GM04504 (cell line): Measurements from ENCODE around the gene SEC24A.
"Not testable (repeated sequence)": the region's sequence is repeated elsewhere in the genome, so short reads cannot be mapped to it uniquely, and the experiment has no call there.

Source experiments
- DNase-seq: peaks from one replicate; pipeline ENCODE4 v3.0.0-alpha.2; 2012; ENCODE audit warnings: low read depth

SEC24A gene

DNA sequence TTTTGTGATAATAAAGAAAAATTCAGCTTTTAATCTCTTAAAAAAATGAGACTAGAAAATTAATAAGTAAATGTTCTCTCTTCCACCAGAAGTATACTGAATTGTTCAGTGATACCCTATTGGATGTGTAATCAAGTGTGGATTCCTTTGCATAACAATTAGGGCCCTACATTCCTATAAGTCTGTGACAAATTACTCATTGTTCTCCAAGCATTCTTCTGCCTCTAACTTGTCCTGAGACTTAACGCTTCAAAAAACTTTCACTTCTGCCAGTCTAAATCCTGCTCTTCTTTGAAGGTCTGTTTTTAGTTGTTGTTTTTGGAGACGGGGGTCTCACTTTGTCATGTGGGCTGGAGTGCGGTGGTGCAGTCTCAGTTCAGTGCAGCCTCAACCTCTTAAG is 100.8 kb downstream of the SEC24A start:
- DNase-seq: no peak

DNA sequence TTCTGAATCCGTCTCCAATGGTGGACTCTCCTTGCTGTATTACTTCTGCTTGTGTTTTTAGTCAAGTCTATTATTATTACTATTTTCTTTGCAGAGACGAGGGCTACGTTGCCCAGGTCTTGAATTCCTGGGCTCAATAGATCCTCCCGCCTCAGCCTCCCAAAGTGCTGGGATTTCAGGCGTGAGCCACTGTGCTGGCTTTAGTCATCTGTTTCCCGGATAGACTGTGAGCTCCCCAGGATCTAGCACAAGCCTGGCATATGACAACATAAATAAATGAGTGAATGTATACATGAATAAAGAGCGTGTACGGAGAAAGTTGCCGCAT is 109.6 kb downstream of the SEC24A start:
- no peak for DNase-seq

DNA sequence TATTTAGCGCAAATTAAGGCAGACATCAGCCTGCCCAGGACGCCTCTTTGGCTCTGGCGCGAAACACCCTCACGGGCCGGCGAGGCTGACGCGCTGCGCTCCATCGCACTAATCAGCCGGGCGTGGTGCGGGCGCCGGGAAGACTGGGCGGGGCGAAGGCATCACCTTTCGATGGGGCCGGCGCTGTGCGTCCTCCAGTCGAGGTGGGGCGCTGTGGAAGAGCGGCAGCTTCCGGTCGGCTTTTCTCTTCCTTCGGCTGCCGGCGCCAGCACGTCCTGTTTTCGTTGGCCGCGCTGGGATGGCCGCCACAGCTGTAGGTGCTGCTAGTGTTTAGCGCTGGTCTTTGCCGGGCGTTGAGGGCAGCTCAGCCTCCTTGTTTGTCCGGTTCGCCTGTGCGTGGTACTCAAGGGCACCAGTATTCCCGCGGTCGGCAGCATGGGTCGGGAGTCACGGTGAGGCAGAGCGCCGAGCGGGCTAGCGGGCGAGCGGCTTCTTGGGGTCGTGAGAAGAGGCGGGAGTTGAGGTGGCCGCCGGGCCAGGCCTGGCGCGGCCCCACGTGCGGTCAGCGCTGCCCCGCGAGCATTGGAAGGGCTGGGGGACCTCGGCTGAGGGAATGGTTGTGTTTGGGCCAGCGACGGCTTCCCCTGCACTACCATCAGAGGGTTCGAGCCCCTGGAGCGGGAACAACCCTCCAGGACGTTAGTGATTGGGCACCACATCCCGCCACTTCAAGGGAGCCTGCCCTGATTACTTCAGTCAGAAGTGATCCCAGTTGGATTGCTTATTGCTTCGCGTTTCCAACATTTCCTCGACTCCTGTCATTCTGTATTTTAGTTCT is 110.1 kb downstream of the SEC24A start, which contains the start of gene DDX46:
DDX46 (plus strand) TSS at position 276 of the 838 bp plus-strand sequence; CDS start at position 436, 160 bp downstream.
- DNase-seq: peak; percentile 69

GRCh38 chr5:134767528-134768291 is 119.1 kb downstream of the SEC24A start:
- DNase-seq: not testable (repeated sequence)

- no peak for DNase-seq
Observed at GRCh38 chr5:134769206-134769605, 120.6 kb downstream of the SEC24A start.

DNA sequence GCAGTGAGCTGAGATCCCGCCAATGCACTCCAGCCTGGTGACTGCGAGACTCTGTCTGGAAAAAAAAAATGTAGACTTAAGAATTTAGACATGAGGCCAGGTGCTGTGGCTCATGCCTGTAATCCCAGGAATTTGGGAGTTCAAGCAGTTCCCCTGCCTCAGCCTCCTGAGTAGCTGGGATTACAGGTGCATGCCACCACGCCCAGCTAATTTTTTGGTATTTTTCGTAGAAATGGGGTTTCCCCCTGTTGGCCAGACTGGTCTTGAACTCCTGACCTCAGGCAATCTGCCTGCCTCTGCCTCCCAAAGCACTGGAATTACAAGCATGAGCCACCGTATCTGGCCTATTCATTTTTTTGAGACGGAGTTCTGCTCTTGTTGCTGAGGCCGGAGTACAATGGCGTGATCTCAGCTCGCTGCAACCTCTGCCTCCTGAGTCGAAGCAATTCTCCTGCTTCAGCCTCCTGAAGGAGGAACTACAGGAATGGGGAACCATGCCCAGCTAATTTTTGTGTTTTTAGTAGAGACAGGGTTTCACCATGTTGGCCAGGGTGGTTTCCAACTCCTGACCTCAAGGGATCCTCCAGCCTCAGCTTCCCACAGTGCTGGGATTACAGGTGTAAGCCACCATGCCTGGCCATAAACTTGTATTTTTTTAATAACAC is 124.0 kb downstream of the SEC24A start:
- no peak for DNase-seq

DNA sequence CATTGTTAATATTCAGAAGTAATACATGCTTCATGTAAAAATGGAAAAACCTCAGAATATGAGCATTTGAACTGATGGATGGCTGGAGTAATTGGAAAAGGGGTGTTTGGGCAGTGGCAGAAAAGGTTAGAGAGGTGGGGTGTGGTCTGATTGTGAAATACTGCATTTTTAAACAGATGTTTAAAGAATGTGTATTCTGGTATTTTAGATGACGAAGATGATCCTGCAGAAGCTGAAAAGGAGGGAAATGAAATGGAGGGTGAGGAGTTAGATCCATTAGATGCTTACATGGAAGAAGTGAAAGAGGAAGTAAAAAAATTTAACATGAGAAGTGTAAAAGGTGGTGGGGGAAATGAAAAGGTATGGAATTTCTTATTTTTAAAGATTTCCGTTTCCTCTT is 128.8 kb downstream of the SEC24A start:
- no peak for DNase-seq
